Naive thymus-derived CD8-positive, alpha-beta T cell (primary cell): ENCODE results near the gene TOB1. TPM values are rescaled to one million over a fixed set of nuclear protein-coding genes. Genes with fewer than 3 reads are reported as not detected.
A peak's percentile ranks its signal among the peaks of the same experiment; 100 is the strongest.

Source experiments
- ATAC-seq, 2 donors: fragments of 150-1000 bp; cut with Tn5 transposase in 1 of 2; sonication (Bioruptor Pico), chemical (Tn5 transposase) in 1 of 2; 1 replicate in 1 of 2; 2 replicates in 1 of 2; pipeline ENCODE4 v1.10.0; 2021; ENCODE audit warnings: mild to moderate bottlenecking in 2 of 2, moderate library complexity in 2 of 2
- POLR2A ChIA-PET: fragments of 350-600 bp; sonication (Branson Sonifier 250); formaldehyde crosslinking; loops from one replicate; lab custom pipeline; 2021; ENCODE audit warnings: antibody characterized with exemption; lab: Charles Lee
- DNase-seq, 10 donors: peaks; one replicate each; pipeline versions ENCODE4 v3.0.0 to v3.0.0-alpha.2; 2020 to 2022
- H3K27ac Mint-ChIP-seq, 10 donors: one replicate each; pipeline ENCODE4 v1.8.0; 2020 to 2022; ENCODE audit warnings: mild to moderate bottlenecking in 10 of 10, mixed read lengths in 10 of 10, moderate library complexity in 4 of 10, inconsistent platforms in 1 of 10
- H3K27me3 Mint-ChIP-seq, 5 donors: one replicate each; pipeline ENCODE4 v1.8.0; 2021 to 2022; ENCODE audit warnings: mixed read lengths in 5 of 5
- H3K36me3 Mint-ChIP-seq, 3 donors: one replicate each; pipeline ENCODE4 v1.8.0; 2020 to 2022; ENCODE audit warnings: mixed read lengths in 3 of 3, mild to moderate bottlenecking in 2 of 3, inconsistent platforms in 1 of 3
- H3K4me1 Mint-ChIP-seq, 4 donors: one replicate each; pipeline ENCODE4 v1.8.0; 2021 to 2022; ENCODE audit warnings: mixed read lengths in 4 of 4
- H3K4me3 Mint-ChIP-seq, 10 donors: one replicate each; pipeline ENCODE4 v1.8.0; 2020 to 2022; ENCODE audit warnings: mild to moderate bottlenecking in 10 of 10, mixed read lengths in 10 of 10, moderate library complexity in 6 of 10, inconsistent platforms in 1 of 10
- H3K9me3 Mint-ChIP-seq, 9 donors: one replicate each; pipeline ENCODE4 v1.8.0; 2020 to 2022; ENCODE audit warnings: mixed read lengths in 9 of 9, mild to moderate bottlenecking in 3 of 9, inconsistent platforms in 1 of 9, moderate library complexity in 1 of 9
- polyA plus RNA-seq, 3 donors: library from polyadenylated mRNA; unstranded; fragments of 300-500 nt; fragmentation: Illumina TruSeq; gene quantifications; one replicate each; pipeline ENCODE4 v1.2.3, GENCODE V29; 2021
- total RNA-seq, 8 experiments: library from RNA in 2 of 8; stranded (reverse) in 2 of 8; gene quantifications; one replicate each; pipeline ENCODE4 v1.2.3 and lab custom pipeline; 2021 to 2026

The TOB1 gene
- total and polyA plus RNA-seq, 5 experiments from 2014 or later, result 42.9 to 114 (median 86.8) TPM

DNA sequence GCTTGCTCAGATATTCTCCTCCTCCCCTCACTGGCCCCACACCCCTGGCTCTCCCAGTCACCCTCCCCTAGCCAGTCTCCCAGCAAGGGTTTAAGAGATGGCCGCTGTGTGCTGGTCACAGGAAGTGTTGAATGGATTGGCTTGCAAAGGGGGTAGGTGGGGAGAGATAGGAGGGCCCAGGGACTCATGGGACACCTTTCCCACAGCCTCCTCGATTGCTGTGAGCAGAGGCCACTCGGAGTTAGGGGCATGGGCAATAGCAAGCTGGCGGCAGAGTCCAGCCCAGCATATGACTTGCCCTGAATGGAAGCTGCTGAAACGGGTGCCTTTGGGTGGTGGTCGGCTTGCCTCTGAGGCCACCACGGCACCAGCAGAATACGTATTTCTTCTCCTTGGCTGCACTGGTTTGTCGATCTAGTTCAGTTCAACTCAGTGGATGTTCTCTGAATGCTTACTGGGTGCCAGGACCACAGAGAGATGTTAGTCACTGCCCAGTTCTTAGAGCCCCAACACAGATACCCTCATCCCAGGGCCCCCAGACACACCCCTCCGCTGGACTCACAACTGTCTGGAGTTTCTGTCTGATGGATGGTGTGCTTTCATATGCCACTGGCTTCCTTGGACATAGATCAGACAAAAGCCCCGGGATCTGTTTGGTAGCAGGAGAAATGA, 24.7 kb downstream of the TOB1 start:
- no peak for ATAC-seq
- no peak overlapping the region for H3K4me3 Mint-ChIP-seq
- no peaks in the 10 kb centered on the region for H3K36me3 Mint-ChIP-seq
- POLR2A ChIA-PET, result interaction anchor here (0.7 to 1.6 kb wide), 3 partner anchors 9 to 25 kb away, joined by 3 to 8 read pairs (median 4); partner anchors contain the start of gene TOB1
- no peak overlapping the region for H3K27ac Mint-ChIP-seq
- H3K27me3 Mint-ChIP-seq, result no peaks in the 10 kb centered on the region
- peaks cover 0 to 11% (median 7%) of the 10 kb centered on the region in 4 donors for H3K4me1 Mint-ChIP-seq
- no peaks in the 10 kb centered on the region for H3K9me3 Mint-ChIP-seq
- DNase-seq, result no peak

DNA sequence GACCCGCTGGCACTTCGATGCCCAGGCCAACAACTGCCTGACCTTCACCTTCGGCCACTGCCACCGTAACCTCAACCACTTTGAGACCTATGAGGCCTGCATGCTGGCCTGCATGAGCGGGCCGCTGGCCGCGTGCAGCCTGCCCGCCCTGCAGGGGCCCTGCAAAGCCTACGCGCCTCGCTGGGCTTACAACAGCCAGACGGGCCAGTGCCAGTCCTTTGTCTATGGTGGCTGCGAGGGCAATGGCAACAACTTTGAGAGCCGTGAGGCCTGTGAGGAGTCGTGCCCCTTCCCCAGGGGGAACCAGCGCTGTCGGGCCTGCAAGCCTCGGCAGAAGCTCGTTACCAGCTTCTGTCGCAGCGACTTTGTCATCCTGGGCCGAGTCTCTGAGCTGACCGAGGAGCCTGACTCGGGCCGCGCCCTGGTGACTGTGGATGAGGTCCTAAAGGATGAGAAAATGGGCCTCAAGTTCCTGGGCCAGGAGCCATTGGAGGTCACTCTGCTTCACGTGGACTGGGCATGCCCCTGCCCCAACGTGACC, 25.8 kb downstream of the TOB1 start:
- Mint-ChIP-seq H3K27me3 (peaks cover 1 to 9% (median 6%) of the 10 kb centered on the region in 5 donors), H3K9me3 (no peaks in the 10 kb centered on the region), H3K4me3 (no peak overlapping the region), H3K4me1 (peaks cover 0 to 14% (median 8%) of the 10 kb centered on the region in 4 donors), H3K36me3 (no peaks in the 10 kb centered on the region), H3K27ac (no peak overlapping the region)
- POLR2A ChIA-PET, result interaction anchor here (0.7 kb wide), 1 partner anchor 10 kb away, joined by 3 read pairs; no protein-coding TSS in a partner anchor
- DNase-seq (no peak), ATAC-seq (no peak)

DNA sequence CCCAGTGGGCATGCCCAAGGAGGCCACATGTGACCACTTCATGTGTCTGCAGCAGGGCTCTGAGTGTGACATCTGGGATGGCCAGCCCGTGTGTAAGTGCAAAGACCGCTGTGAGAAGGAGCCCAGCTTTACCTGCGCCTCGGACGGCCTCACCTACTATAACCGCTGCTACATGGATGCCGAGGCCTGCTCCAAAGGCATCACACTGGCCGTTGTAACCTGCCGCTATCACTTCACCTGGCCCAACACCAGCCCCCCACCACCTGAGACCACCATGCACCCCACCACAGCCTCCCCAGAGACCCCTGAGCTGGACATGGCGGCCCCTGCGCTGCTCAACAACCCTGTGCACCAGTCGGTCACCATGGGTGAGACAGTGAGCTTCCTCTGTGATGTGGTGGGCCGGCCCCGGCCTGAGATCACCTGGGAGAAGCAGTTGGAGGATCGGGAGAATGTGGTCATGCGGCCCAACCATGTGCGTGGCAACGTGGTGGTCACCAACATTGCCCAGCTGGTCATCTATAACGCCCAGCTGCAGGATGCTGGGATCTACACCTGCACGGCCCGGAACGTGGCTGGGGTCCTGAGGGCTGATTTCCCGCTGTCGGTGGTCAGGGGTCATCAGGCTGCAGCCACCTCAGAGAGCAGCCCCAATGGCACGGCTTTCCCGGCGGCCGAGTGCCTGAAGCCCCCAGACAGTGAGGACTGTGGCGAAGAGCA, 26.4 kb downstream of the TOB1 start:
- Mint-ChIP-seq H3K27ac (no peak overlapping the region), H3K27me3 (peaks cover 2 to 15% (median 9%) of the 10 kb centered on the region in 5 donors), H3K4me1 (peaks cover 0 to 17% (median 9%) of the 10 kb centered on the region in 4 donors), H3K36me3 (no peaks in the 10 kb centered on the region), H3K9me3 (no peaks in the 10 kb centered on the region), H3K4me3 (no peak overlapping the region)
- no peak for DNase-seq
- no peak for ATAC-seq
- POLR2A ChIA-PET, result no interaction called here

DNA sequence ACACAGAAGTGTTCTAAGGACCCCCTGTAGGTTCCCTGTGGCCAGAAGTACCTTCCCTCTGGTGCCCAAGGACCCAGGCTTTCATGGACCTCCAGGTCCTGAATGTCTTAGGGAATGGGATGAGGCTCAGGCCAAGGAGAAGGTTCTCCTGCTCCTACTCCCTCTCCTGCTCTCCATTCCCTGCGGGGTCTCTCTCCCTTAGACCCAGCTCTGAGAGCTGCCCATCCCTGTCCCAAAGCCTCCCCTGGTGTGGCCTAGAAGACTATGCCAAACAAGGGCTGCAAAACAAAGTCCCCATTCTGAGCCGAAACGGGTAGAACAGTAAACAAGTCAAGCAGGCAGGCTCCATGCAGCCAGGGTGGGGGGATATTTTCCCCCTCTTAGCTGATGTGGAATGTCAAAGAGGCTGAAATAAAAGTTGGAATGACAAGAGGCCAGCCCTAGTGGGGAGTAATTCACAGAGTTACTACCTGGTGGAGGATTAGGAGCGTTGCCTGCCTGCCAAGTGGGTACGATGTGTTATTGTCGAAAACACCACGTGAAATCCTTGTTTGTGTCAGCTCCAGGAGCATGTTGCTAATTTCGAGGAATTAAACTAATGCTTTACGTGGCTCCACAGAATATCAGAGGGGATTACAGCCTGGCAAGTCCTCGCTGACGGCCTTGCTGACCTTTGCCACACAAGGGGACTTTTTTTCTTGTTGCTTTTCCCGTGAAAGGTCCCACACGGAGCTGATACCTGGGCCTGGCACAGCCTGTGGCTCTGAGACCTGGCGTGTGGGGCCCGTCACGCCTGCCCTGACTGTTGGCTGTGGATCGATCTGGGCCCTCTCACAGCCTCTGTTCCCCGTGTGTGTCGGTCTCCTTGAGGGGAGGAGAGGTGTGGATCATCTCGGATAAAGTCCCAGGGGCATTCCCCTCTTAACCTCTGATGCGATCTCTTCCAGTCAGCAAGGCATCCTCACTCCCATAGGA, 27.9 kb downstream of the TOB1 start:
- no peak for ATAC-seq
- Mint-ChIP-seq H3K9me3 (no peaks in the 10 kb centered on the region), H3K4me3 (no peak overlapping the region), H3K27ac (no peak overlapping the region), H3K27me3 (peaks cover 2 to 22% (median 12%) of the 10 kb centered on the region in 5 donors), H3K36me3 (no peaks in the 10 kb centered on the region), H3K4me1 (peaks cover 0 to 17% (median 9%) of the 10 kb centered on the region in 4 donors)
- no peak for DNase-seq
- POLR2A ChIA-PET, result interaction anchor here (0.9 kb wide), 1 partner anchor 14 kb away, joined by 4 read pairs; no protein-coding TSS in a partner anchor

DNA sequence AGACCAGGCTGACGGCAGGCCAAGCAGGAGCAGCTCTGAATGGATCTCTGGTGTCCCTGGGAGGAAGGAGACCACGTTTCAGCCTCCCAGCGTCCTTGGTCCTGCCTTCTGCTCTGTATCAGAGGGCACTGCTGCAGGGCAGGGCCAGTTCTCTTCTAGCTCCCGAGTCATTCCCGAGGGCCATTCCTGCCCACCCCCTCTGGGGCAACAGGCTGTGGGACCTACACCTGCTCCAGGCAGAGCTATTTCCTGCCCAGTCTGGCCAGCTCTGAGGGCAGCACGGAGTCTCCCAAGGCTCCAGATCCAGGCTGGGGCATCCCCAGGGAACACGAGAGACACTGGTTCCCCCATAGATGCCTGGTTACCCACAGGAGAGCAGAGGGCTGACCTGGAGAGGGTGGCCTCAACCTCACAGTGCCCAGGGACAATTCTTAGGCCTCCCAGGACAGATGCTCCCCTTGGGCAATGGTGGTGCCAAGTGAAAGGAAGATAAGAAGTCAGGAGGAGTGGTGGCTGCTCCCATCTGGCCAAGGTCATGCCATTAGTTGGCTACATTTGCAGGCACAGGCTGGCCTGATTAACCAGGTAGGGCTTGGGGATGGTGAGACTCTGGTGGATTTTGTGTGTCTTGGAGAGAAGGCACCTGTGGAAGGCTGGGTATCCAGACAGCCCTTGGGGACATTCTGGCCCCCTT, 28.7 kb downstream of the TOB1 start:
- no peak overlapping the region for H3K4me3 Mint-ChIP-seq
- no peak for DNase-seq
- ATAC-seq, result no peak
- peaks cover 0 to 15% (median 8%) of the 10 kb centered on the region in 4 donors for H3K4me1 Mint-ChIP-seq
- H3K27me3 Mint-ChIP-seq, result peaks cover 2 to 22% (median 15%) of the 10 kb centered on the region in 5 donors
- H3K36me3 Mint-ChIP-seq, result no peaks in the 10 kb centered on the region
- POLR2A ChIA-PET, result interaction anchor here (0.6 to 0.9 kb wide), 2 partner anchors 15 to 101 kb away, joined by 3 to 4 read pairs; no protein-coding TSS in a partner anchor
- H3K27ac Mint-ChIP-seq, result no peak overlapping the region
- H3K9me3 Mint-ChIP-seq, result no peaks in the 10 kb centered on the region

DNA sequence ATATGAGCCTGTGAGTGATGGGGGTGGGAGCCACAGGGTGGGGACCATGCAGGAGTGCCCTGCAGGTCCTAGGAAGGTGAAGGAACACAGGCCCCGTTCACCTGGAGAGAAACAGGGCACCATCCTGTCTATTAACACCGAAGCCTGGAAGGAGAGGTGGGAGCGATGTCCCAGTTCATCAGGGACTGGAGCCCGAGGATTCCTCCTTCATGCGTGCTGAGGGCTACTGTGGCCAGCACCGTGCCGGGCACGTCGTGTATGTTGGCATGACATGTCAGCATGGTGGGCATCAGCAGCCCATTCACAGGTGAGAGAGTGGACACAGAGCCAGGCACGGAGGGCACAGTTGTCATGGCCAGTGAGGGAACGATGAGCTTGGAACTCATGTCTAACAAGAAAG, 29.3 kb downstream of the TOB1 start:
- H3K27me3 Mint-ChIP-seq, result peaks cover 2 to 22% (median 15%) of the 10 kb centered on the region in 5 donors

DNA sequence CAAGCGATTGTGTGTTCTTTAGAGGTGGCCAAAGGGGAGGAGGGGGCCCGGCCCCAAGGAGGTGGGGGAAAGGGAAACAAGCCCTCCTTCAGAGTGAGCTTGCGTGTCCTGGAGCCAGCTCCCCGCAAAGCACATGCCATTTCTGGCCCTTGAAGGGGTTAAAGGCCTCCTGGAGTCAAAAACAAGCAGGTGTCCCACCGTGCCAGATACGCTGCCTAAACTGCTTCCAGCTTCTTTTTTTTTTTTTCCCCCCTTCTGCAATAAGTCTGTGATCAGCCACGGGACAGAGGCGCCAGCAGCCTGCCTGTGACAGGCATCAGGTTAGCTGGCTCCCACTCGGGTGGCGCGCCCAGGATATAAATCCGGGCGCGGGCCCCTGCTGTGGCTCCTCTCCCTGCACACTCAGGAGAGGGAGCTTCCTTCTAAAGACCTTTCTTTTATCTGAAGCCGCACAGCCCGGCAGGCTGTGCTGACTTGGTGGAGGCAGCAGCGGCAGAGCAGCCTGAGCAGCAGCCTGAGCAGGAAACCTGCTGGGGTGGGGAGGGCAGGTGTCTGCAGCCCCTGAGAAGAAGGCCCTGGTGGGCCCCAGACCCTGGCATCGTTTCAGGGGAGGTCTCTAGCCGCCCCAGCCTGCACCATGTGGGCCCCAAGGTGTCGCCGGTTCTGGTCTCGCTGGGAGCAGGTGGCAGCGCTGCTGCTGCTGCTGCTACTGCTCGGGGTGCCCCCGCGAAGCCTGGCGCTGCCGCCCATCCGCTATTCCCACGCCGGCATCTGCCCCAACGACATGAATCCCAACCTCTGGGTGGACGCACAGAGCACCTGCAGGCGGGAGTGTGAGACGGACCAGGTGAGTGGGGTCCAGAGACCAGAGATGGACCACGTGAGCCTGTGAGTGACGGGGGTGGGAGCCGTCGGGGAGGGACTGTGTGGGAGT, 30.6 kb downstream of the TOB1 start, which contains the start of gene WFIKKN2:
Gene WFIKKN2, plus strand, starts transcription at position 286 of the 934 bp plus-strand sequence. Its CDS starts 352 bp downstream, at position 638.
- H3K27ac Mint-ChIP-seq, result no peak within 1 kb of the TSS
- H3K36me3 Mint-ChIP-seq, result no peaks in the 10 kb centered on the region
- POLR2A ChIA-PET, result interaction anchor here (0.6 kb wide), 1 partner anchor 118 kb away, joined by 3 read pairs; no protein-coding TSS in a partner anchor
- peaks cover 2 to 31% (median 20%) of the 10 kb centered on the region in 5 donors for H3K27me3 Mint-ChIP-seq
- H3K9me3 Mint-ChIP-seq, result no peaks in the 10 kb centered on the region
- H3K4me3 Mint-ChIP-seq, result no peak within 1 kb of the TSS
- no peak for DNase-seq
- H3K4me1 Mint-ChIP-seq, result peaks cover 0 to 6% (median 3%) of the 10 kb centered on the region in 4 donors
- peak in 1 of 2 donors; percentile 27 for ATAC-seq

More for the DNA sequence above, 29.3 kb downstream of the TOB1 start:
- DNase-seq (no peak), ATAC-seq (no peak)
- peak overlapping the region in 1 of 10 donors; percentile 48 for H3K27ac Mint-ChIP-seq
- no peaks in the 10 kb centered on the region for H3K36me3 Mint-ChIP-seq
- POLR2A ChIA-PET, result interaction anchor here (0.9 kb wide), 1 partner anchor 16 kb away, joined by 4 read pairs; no protein-coding TSS in a partner anchor
- H3K4me1 Mint-ChIP-seq, result peaks cover 0 to 9% (median 5%) of the 10 kb centered on the region in 4 donors
- H3K9me3 Mint-ChIP-seq, result no peaks in the 10 kb centered on the region
- no peak overlapping the region for H3K4me3 Mint-ChIP-seq

DNA sequence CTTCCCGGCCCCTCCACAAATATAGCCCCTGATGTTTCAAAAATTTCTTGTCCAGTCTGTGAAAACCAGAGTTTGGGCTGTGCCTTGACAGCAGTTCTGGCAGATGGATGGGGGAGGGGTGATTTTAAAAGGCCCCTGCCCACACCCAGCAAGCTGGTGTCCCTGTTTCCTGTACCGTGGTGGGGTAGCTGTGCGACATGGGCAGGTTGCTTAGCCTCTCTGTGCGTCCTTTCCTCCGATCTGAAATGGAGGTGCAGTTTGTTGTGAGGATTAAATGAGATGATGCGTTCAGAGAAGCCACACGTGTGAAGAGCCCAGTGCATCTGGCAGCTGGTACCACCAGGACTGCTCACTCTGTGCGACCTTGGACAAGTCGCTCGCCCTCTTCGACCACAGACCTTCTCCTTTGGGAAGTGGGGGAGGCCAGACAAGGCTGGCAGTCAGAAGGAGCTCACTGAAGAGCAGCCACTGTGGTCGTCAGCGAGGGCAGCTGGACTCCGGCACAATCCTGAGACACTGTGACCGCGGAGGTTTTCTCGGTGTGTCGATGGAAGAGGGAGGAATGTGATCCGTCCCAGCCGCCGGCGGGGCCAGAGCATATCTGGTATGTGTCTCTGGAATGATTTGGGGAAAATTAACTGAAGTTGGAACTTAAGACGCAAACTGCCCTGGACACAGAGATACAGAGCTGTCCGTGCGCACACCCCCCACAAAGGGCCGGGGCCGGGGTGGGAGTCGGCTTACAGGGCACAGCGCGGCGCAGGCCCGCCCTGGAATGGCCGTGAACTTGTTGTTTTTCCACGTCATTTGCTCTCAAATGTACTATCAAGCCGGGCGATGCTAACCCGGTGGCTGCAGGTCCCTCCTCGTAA, 31.5 kb downstream of the TOB1 start:
- no peak for DNase-seq
- POLR2A ChIA-PET, result interaction anchor here (0.6 kb wide), 2 partner anchors 20 to 117 kb away, joined by 3 to 4 read pairs; no protein-coding TSS in a partner anchor
- peaks cover 2 to 37% (median 20%) of the 10 kb centered on the region in 5 donors for H3K27me3 Mint-ChIP-seq
- H3K4me1 Mint-ChIP-seq, result peaks cover 0 to 6% (median 3%) of the 10 kb centered on the region in 4 donors
- no peaks in the 10 kb centered on the region for H3K36me3 Mint-ChIP-seq
- ATAC-seq, result no peak
- no peak overlapping the region for H3K4me3 Mint-ChIP-seq
- H3K27ac Mint-ChIP-seq, result no peak overlapping the region
- no peaks in the 10 kb centered on the region for H3K9me3 Mint-ChIP-seq

DNA sequence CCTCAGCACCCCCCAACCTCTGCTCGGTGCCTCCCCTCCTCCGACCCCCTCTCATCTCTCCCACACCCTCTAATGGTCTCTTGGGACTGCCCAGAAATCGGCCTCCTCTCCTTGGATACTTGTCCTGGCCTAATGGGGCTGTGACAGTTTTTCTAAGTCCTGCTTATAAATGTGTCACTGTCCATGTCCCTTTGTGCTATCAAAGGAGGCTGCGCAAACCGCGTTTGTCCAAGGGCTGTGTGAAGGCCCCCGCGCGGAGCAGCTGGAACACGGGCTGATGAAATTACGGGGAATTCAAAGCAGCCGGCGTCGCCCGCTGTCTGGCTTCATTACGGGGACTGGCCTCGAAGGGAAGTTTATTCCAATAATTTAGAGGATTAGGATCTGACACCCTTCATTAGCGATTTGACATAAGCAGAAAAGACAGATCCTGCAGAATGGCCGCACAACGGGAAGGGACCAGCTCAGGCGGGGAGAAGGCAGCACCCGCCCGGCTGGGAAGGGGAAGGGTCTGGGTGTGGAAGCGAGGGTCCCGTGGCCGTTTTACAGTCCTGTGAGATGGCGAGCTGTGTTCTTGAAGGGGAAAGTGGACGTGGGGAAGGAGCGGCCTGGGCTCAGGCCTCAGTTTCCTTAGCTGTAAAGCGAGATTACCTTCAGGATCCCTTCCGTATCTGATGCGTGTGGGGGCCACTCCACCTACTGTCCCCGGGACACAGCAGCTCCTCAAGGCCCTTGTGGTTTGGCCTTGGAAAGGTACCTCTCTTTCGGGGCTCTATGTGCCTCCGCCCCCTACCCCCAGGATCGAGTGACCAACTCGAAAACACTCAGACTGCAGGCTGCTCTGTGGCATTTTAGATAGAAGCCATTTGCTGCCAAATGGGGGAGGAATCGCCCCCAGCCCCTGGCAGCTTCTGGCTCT, 32.4 kb downstream of the TOB1 start:
- no peaks in the 10 kb centered on the region for H3K9me3 Mint-ChIP-seq
- H3K27ac Mint-ChIP-seq, result no peak overlapping the region
- no peak for DNase-seq
- peaks cover 2 to 37% (median 23%) of the 10 kb centered on the region in 5 donors for H3K27me3 Mint-ChIP-seq
- no peaks in the 10 kb centered on the region for H3K36me3 Mint-ChIP-seq
- peaks cover 0 to 6% (median 3%) of the 10 kb centered on the region in 4 donors for H3K4me1 Mint-ChIP-seq
- no peak overlapping the region for H3K4me3 Mint-ChIP-seq
- ATAC-seq, result no peak
- POLR2A ChIA-PET, result interaction anchor here (0.6 kb wide), 1 partner anchor 21 kb away, joined by 4 read pairs; no protein-coding TSS in a partner anchor
